RWPE1 (cell line): ENCODE measurements around the gene GSK3A.
"Not testable (repeated sequence)": the region's sequence is repeated elsewhere in the genome, so short reads cannot be mapped to it uniquely, and the experiment has no call there.

Experiments
- CTCF ChIA-PET: fragments of 350-600 bp; sonication (Branson Sonifier 250); formaldehyde crosslinking; extraction: SDS; loops from one replicate; lab custom pipeline; 2021; lab: Yijun Ruan, JAX
- POLR2A ChIA-PET: fragments of 400-600 bp; formaldehyde crosslinking; extraction: SDS; loops from one replicate; lab custom pipeline; 2020; ENCODE audit warnings: antibody characterized with exemption; ENCODE audit not compliant: low non-redundant PET; lab: Yijun Ruan, JAX
- DNase-seq: peaks from one replicate; pipeline ENCODE4 v3.0.0; 2012; ENCODE audit warnings: low spot score
- H3K27ac ChIP-seq: fragments of 450-650 bp; 2 replicates; pipeline ENCODE4 v1.5.1; 2017
- TF ChIP-seq, protein P1 (sequence below): fragments of 450-650 bp; conservative IDR thresholded peaks from 2 replicates; pipeline ENCODE4 v1.5.1; 2017; ENCODE audit warnings: low read depth, mild to moderate bottlenecking

The GSK3A gene

DNA sequence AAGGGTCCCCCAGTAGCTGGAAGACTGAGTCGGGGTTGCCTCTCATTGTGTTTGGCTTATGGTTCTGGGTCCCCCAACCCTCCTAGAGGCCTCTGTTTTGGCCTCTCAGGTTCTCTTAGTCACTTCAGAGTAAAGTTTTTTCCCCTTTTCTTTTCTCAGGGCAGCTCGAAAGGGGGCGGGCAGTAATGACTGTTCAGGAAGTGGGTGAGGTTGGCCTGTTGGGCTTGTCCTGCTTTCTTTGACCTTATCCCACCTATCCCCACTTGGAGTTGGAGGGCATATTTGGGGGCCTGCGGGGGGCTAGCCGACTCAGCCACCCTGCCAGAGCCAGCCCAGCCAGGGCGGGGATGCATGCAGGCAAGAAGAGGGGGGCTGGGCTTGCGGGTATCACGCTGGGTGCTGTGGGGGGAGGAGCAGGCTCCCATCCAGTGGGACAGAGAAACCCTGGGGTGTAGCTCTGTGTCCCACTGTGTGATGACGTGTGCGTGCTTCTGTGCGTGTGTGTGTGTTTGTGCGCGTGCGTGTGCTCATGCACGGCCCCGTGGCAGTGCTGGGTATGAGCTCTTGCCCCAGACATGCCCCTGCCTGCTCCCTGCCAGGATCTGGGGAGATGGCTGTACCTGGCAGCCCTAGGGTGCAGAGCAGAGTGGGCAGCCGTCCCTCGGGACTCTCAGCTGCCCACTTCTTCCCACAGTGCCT lies 28.1 kb upstream of the GSK3A start:
- H3K27ac ChIP-seq: peak overlapping the region; percentile 100

DNA sequence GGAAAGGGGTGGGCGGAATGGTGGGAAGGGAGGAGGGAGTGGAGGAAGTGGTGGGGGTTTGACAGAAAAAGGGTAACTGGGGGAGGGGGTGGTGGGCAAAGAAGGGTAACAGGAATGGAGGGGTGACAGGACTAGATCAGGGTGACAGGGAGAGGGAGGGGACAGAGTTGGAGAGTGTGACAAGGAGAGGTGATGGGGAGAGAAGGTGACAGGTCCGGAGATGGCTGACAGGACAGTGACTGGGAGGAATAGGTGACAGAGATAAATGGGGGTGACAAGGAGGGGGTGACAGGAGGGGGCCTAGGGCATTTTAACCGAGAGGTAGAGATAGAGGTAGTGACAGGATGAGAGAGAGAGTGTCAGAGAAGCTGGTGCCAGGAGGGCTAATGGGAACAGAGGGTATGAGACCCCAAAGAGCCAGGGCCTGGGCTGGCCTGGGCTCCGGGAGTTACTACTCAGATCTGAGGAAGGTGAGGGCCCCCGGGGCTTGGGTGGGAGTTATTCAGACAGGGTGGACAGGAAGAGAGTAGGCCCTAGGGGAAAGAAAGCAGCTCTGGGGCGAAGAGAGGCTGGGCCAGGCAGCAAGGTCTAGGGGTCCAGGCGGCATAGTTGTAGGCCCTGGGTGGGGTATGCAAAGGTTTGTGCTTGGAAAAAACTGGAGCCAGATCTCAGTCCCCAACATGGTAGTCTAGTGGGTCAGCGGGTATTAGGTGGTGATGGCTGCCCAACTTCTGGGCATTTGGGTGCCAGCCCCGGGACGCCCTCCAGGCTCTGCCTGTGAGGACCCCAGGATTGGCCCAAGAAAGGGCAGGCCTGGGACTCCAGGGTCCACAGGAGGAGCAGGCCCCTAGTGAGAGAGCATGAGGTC lies 27.3 kb upstream of the GSK3A start:
- POLR2A ChIA-PET: interaction anchor here (0.5 kb wide), 1 partner anchor 200 kb away, joined by 3 read pairs; no protein-coding TSS in a partner anchor
- CTCF ChIA-PET: interaction anchor here (1.5 kb wide), 1 partner anchor 10 kb away, joined by 13 read pairs; no protein-coding TSS in a partner anchor
- TF ChIP-seq, protein P1, sequence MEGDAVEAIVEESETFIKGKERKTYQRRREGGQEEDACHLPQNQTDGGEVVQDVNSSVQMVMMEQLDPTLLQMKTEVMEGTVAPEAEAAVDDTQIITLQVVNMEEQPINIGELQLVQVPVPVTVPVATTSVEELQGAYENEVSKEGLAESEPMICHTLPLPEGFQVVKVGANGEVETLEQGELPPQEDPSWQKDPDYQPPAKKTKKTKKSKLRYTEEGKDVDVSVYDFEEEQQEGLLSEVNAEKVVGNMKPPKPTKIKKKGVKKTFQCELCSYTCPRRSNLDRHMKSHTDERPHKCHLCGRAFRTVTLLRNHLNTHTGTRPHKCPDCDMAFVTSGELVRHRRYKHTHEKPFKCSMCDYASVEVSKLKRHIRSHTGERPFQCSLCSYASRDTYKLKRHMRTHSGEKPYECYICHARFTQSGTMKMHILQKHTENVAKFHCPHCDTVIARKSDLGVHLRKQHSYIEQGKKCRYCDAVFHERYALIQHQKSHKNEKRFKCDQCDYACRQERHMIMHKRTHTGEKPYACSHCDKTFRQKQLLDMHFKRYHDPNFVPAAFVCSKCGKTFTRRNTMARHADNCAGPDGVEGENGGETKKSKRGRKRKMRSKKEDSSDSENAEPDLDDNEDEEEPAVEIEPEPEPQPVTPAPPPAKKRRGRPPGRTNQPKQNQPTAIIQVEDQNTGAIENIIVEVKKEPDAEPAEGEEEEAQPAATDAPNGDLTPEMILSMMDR: no peak
- H3K27ac ChIP-seq: peak overlapping the region; percentile 100
- DNase-seq: no peak

More for the DNA sequence above, 28.1 kb upstream of the GSK3A start:
- ChIA-PET POLR2A (interaction anchor here (0.5 kb wide), 1 partner anchor 201 kb away, joined by 3 read pairs; no protein-coding TSS in a partner anchor), CTCF (interaction anchor here (0.6 to 1.5 kb wide), 2 partner anchors 9 to 306 kb away, joined by 5 to 13 read pairs; no protein-coding TSS in a partner anchor)
- peak; percentile 59 for DNase-seq
- TF ChIP-seq, protein P1: no peak

DNA sequence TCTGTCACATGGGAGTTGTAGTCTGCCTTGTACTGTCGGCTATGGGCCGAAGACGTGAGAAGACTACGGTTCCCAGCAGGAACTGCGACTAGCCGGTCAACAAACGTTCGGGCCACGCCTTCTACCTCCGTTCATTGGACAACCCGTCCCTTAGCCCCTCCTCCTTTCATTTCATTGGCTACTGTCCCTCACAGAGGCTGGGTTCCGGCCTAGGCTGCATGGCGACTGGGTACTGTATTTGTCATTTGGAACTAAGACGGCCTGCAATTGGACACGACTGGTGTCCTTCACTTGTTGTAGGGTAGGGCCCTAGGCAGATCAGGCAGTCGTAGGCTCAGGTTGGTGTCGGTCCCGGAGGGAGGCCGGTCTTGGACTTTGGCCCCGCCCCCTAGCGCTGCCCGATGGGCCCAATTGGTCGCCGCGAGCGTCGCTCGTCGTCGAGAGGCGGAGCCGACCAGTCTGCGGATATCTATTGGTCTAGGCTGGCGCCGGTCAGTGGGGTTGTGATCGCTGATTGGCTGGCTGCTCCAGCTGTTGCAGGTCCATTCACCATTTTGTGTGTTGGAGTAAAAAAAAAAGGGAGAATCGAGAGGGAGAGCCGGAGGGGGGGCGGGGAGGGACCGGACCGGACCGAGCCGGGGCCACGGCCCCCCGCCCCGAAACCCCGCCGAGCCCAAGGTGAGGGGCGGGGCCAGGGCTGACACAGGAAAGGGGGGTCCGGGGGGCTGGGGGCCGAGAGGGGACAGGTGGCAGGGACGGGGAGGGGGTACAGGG lies 26.5 kb upstream of the GSK3A start, which contains the start of gene CIC:
TSS of gene CIC (plus strand) at position 549 of the 774 bp plus-strand sequence. CDS start 2,532 bp downstream, outside the sequence.
- peak within 1 kb of the TSS; percentile 100 for H3K27ac ChIP-seq
- TF ChIP-seq, protein P1: no peak
- DNase-seq: peak; percentile 96
- POLR2A ChIA-PET: no interaction called here
- CTCF ChIA-PET: no interaction called here

DNA sequence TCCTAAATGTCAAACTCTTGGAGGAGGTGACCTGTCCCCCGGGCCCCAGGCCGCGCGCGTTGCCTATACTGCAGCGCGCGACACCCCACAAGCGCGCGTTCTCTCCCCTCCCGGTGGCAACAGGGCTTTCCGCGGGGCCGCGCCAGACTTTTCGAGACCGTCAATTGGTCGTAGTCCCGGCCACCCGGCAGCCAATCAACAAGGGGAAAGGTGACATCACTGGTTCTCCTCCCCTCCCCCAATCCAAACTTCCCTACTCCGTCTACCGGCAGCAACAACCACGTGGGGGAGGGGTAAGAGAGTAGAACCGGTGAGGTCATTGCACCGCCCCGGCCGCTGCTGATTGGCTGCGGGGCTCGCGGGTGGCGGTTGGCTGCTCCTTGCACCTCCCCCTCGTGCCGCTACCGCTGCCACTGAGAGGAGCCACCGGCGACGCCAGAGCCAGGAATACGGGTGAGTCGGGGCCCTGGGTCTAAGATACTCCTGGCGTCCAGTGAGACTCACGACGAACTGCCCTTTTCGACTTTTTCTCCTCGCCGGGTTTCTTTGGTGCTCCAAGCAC lies 25.8 kb upstream of the GSK3A start:
- peak overlapping the region; percentile 100 for H3K27ac ChIP-seq
- ChIA-PET CTCF (no interaction called here), POLR2A (no interaction called here)
- peak; percentile 96 for DNase-seq
- TF ChIP-seq, protein P1: no peak

DNA sequence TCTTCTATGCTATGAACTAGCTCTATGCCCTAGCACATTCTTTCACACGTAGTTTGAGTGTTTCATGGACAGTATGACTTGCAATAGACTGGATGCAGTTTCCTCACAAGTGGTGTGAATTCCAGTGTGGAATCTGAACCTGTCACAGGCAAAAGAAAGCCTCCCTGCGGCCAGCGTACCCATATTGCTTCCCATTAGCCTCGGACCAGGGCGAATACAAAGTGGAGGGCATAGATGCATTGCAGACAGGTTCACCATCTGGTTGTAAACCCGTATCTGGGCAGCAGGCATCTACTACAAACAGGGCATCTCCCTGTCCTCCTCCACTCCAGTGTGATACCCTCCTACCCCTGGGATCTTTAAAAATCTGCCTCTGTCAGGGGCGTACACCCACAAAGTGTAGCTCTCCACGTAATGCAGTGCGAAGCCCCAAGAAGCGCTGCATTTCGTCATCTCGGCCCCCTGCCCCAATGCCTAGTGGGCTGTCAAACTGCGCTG lies 25.3 kb upstream of the GSK3A start:
- no peak for DNase-seq
- ChIA-PET POLR2A (no interaction called here), CTCF (no interaction called here)
- H3K27ac ChIP-seq: peak overlapping the region; percentile 100
- TF ChIP-seq, protein P1: no peak

DNA sequence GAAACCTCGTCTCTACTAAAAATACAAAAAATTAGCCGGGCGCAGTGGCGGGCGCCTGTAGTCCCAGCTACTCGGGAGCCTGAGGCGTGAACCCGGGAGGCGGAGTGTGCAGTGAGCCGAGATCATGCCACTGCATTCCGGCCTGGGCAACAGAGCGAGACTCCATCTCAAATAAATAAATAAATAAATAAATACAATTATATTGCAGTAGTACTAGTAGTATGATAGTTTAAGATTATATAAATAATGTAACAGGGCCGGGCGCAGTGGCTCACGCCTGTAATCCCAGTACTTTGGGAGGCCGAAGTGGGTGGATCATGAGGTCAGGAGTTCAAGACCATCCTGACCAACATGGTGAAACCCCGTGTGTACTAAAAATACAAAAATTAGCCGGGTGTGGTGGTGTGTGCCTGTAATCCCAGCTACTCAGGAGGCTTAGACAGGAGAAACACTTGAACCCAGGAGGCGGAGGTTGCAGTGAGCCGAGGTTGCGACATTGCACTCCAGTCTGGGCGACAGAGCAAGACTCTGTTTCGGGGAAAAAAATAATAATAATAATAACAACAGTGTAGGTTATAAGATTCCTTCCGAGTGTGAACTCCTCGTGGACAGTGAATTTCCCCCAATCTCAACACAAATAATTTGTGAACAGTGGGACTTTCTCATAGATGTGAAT lies 24.7 kb upstream of the GSK3A start:
- DNase-seq, CTCF ChIA-PET, POLR2A ChIA-PET: not testable (repeated sequence)
- peak overlapping the region; percentile 100 for H3K27ac ChIP-seq

DNA sequence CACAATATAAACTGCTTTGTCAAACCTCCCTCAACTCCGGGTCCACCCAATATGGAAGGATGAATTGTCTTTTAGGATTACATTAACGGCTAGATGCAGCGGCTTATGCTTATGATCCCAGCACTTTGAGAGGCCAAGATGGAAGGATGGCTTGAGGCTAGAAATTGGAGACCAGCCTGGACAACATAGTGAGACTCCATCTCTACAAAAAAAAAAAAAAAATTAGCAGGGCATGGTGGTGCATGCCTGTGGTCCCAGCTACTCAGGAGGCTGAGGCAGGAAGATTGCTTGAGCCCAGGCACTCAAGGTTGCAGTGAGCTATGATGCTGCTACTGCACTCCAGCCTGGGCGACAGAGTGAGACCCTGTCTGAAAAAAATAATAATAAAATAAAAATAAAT lies 23.7 kb upstream of the GSK3A start:
- DNase-seq, POLR2A ChIA-PET: not testable (repeated sequence)
- CTCF ChIA-PET: interaction anchor here (0.7 kb wide), 1 partner anchor 165 kb away, joined by 4 read pairs; no protein-coding TSS in a partner anchor
- peak overlapping the region; percentile 100 for H3K27ac ChIP-seq
